Large intestine (tissue), 3 donors: ENCODE results near the gene CSTB. TPM values are rescaled to one million over a fixed set of nuclear protein-coding genes. Genes with fewer than 3 reads are reported as not detected.

Experiments used
- DNase-seq, 2 donors: peaks; one replicate each; pipeline versions ENCODE4 v3.0.0 to v3.0.0-alpha.2; 2013
- H3K27ac ChIP-seq: one replicate; pipeline ENCODE4 v1.5.1; 2013; ENCODE audit warnings: low read length
- H3K27me3 ChIP-seq: 2 replicates; pipeline ENCODE4 v1.6.1; 2013; ENCODE audit warnings: low read length; ENCODE audit not compliant: control insufficient read depth, insufficient read depth
- H3K36me3 ChIP-seq: 2 replicates; pipeline ENCODE4 v1.6.1; 2013; ENCODE audit warnings: low read length; ENCODE audit not compliant: control insufficient read depth, insufficient read depth
- H3K4me1 ChIP-seq: one replicate; pipeline ENCODE4 v1.6.1; 2013; ENCODE audit warnings: low read length; ENCODE audit not compliant: control insufficient read depth, insufficient read depth
- H3K4me3 ChIP-seq: one replicate; pipeline ENCODE4 v1.5.1; 2013; ENCODE audit warnings: low read length
- H3K9me3 ChIP-seq: one replicate; pipeline ENCODE4 v1.6.1; 2013; ENCODE audit warnings: mild to moderate bottlenecking, low read depth, low read length, moderate library complexity; ENCODE audit not compliant: control insufficient read depth
- WGBS: methylation state at CpG from one replicate; pipeline ENCODE4 v1.1.5; 2013; ENCODE audit warnings: low lambda C conversion rate; ENCODE audit not compliant: insufficient coverage; 5-methylcytosine and 5-hydroxymethylcytosine counted together
- polyA plus RNA-seq: library from polyadenylated mRNA; unstranded; fragments of 120-200 nt; gene quantifications from one replicate; pipeline ENCODE4 v1.2.1, GENCODE V29; 2013

Gene CSTB
- polyA plus RNA-seq, 1 donor, result 36.5 TPM

- no peak overlapping the region for H3K27ac ChIP-seq
- WGBS, result 88% methylated on average over 2 of the region's 10 CpGs
- H3K27me3 ChIP-seq, result no peaks in the 10 kb centered on the region
- H3K4me3 ChIP-seq, result no peak overlapping the region
- DNase-seq, result no peak
- H3K4me1 ChIP-seq, result no peaks in the 10 kb centered on the region
- peaks cover 88% of the 10 kb centered on the region for H3K36me3 ChIP-seq
- peaks cover 6% of the 10 kb centered on the region for H3K9me3 ChIP-seq
These were observed 17.3 kb downstream of the CSTB start for GRCh38 chr21:43758811-43759210.

GRCh38 chr21:43758111-43758641, 17.9 kb downstream of the CSTB start:
- no peaks in the 10 kb centered on the region for H3K27me3 ChIP-seq
- DNase-seq, result no peak
- H3K9me3 ChIP-seq, result peaks cover 6% of the 10 kb centered on the region
- WGBS, result no CpG with 5 or more reads among the region's 18 CpGs
- H3K4me1 ChIP-seq, result no peaks in the 10 kb centered on the region
- H3K36me3 ChIP-seq, result peaks cover 91% of the 10 kb centered on the region
- no peak overlapping the region for H3K4me3 ChIP-seq
- H3K27ac ChIP-seq, result no peak overlapping the region

GRCh38 chr21:43757601-43758000, 18.5 kb downstream of the CSTB start:
- Histone ChIP-seq H3K36me3 (peaks cover 91% of the 10 kb centered on the region), H3K4me1 (no peaks in the 10 kb centered on the region), H3K9me3 (peaks cover 2% of the 10 kb centered on the region), H3K4me3 (no peak overlapping the region), H3K27ac (no peak overlapping the region), H3K27me3 (no peaks in the 10 kb centered on the region)
- DNase-seq, result no peak
- WGBS, result no CpG with 5 or more reads among the region's 16 CpGs

- Histone ChIP-seq H3K27me3 (no peaks in the 10 kb centered on the region), H3K4me3 (no peak overlapping the region), H3K4me1 (no peaks in the 10 kb centered on the region), H3K27ac (no peak overlapping the region), H3K36me3 (peaks cover 92% of the 10 kb centered on the region), H3K9me3 (peaks cover 2% of the 10 kb centered on the region)
- WGBS, result no CpG with 5 or more reads among the region's 37 CpGs
- no peak for DNase-seq
These were observed 20.1 kb downstream of the CSTB start for GRCh38 chr21:43755820-43756594.

GRCh38 chr21:43754948-43755781, 20.9 kb downstream of the CSTB start:
- WGBS, result no CpG with 5 or more reads among the region's 26 CpGs
- no peak overlapping the region for H3K4me3 ChIP-seq
- peaks cover 2% of the 10 kb centered on the region for H3K9me3 ChIP-seq
- H3K4me1 ChIP-seq, result no peaks in the 10 kb centered on the region
- no peaks in the 10 kb centered on the region for H3K27me3 ChIP-seq
- H3K27ac ChIP-seq, result no peak overlapping the region
- no peak for DNase-seq
- H3K36me3 ChIP-seq, result peaks cover 94% of the 10 kb centered on the region

GRCh38 chr21:43753439-43753799, 22.7 kb downstream of the CSTB start:
- peaks cover 96% of the 10 kb centered on the region for H3K36me3 ChIP-seq
- no peaks in the 10 kb centered on the region for H3K27me3 ChIP-seq
- no peak overlapping the region for H3K27ac ChIP-seq
- no peaks in the 10 kb centered on the region for H3K4me1 ChIP-seq
- WGBS, result no CpG with 5 or more reads among the region's 16 CpGs
- DNase-seq, result no peak
- peaks cover 2% of the 10 kb centered on the region for H3K9me3 ChIP-seq
- H3K4me3 ChIP-seq, result no peak overlapping the region

- no peak overlapping the region for H3K27ac ChIP-seq
- no peaks in the 10 kb centered on the region for H3K4me1 ChIP-seq
- DNase-seq, result no peak
- no peak overlapping the region for H3K4me3 ChIP-seq
- no CpG with 5 or more reads among the region's 28 CpGs for WGBS
- H3K9me3 ChIP-seq, result peaks cover 2% of the 10 kb centered on the region
- H3K27me3 ChIP-seq, result no peaks in the 10 kb centered on the region
- H3K36me3 ChIP-seq, result peaks cover 93% of the 10 kb centered on the region
These were observed 23.2 kb downstream of the CSTB start for GRCh38 chr21:43752758-43753438.

- H3K36me3 ChIP-seq, result peaks cover 94% of the 10 kb centered on the region
- WGBS, result no CpG with 5 or more reads among the region's 31 CpGs
- peaks cover 2% of the 10 kb centered on the region for H3K9me3 ChIP-seq
- no peaks in the 10 kb centered on the region for H3K27me3 ChIP-seq
- H3K4me1 ChIP-seq, result no peaks in the 10 kb centered on the region
- no peak overlapping the region for H3K4me3 ChIP-seq
- no peak for DNase-seq
- H3K27ac ChIP-seq, result no peak overlapping the region
These were observed 24.0 kb downstream of the CSTB start for GRCh38 chr21:43751955-43752591.

GRCh38 chr21:43750339-43751033, 25.6 kb downstream of the CSTB start:
- no peaks in the 10 kb centered on the region for H3K4me1 ChIP-seq
- peaks cover 94% of the 10 kb centered on the region for H3K36me3 ChIP-seq
- no peak overlapping the region for H3K27ac ChIP-seq
- no peak for DNase-seq
- H3K27me3 ChIP-seq, result no peaks in the 10 kb centered on the region
- no peaks in the 10 kb centered on the region for H3K9me3 ChIP-seq
- no peak overlapping the region for H3K4me3 ChIP-seq
- no CpG with 5 or more reads among the region's 28 CpGs for WGBS
